CD4-positive, alpha-beta T cell treated with Interleukin-6 for 4 hours (primary cell): Measurements from ENCODE around the gene ADGRB3.

Experiments used
- DNase-seq: peaks from one replicate; pipeline ENCODE4 v3.0.0-alpha.2; 2020; ENCODE audit warnings: mixed read lengths

ADGRB3 gene

DNA sequence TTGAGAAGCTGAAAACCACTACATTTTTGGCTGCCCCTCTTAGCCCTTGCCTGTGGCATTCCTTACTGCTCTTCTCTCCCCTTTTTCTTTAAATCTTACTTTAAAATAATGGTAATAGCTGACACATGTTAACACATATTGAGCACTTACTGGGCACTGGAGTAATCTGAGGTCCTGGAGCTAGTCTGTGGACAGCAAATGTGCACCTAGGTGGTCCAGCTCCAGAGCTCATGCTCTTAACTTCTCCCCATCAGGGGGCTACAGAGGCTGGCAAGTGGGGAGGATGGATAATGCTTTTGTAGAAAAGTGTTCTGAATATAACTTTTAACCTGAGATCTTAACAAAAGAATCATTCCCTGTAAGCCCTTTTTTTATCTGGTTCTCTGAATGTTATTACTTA lies 74.8 kb downstream of the ADGRB3 start:
- DNase-seq: no peak

DNA sequence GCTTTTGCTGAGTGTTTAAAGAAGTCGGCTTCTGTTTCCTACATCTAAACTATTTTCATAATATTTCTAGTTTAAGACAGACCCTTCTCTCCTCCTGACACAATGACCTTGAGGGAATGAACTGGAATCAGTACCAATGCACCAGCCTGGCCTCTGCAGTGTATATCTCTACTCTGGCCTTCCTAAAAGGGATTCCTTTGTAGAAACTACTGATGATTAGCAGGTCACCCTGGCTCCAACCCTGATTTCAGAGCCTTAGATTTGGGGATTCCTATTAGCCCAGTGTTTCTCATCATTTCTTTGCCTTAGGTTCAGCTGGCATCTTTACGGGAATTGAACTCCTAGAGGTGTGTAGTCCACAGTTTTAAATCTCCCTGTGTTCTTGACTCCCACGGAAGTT lies 75.4 kb downstream of the ADGRB3 start:
- no peak for DNase-seq

DNA sequence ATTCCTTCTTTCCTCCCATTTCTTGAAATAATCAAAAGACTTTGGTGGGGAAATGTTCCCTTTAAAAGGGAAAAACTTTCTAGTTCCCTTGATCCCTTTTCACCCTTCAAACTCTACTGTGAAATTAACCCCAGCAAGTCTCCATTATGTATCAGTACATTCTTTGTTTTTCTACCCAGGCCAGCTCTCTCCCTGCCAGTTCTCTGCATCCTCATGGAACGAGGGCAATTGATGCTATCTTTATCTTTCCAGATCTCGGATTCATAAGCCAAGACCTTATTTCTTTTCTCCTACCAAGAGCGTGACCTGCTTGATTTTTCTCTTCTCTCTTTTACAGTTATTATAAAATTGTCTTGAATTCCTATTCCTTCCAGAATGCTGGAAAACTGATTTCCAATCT lies 75.8 kb downstream of the ADGRB3 start:
- no peak for DNase-seq

DNA sequence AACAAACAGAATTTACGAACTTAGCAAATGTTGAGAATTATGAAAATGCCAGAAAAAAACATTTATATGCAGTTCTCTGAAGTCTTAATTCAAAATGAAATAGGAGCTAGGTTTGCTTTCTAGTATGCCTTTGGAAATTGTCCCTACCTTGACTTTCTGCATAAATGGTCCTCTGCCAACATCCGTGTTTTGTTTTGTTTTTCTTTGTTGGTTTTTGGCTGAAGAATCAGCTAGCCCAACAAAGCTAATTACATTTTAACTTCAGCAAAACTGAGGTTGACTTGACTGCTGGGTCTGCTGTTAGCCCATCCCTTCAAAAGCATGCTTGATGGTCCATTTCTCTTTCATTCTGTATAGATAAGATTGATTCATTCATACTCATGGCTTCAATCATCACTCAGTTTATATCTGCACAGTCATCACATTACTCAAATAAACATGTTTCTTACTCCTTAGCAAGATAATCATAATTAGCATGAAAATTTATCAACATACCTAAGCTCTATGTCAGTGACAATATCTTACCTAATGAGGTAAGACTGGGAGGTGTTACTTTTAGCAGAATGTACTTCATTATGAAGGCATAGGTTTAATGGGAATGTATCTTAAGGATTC lies 76.4 kb downstream of the ADGRB3 start:
- no peak for DNase-seq

DNA sequence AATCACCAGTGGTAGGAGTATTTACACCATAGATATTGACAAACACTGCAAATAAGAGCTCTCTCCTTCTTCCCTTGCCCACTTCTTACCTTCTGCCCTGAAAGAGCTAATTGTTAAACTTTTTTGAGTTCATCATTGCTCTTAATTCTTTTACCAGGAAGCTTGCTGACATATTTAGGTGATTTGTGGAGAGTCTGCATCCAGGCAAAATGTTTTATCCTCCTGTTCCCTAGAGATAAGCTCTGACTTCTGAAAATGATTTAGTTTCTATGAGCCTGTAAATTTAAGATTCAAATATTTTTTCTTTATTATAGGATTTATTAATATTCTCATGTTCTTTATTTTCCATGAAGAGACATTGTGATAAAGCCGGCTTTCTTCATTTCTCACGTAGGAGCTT lies 81.5 kb downstream of the ADGRB3 start:
- no peak for DNase-seq

DNA sequence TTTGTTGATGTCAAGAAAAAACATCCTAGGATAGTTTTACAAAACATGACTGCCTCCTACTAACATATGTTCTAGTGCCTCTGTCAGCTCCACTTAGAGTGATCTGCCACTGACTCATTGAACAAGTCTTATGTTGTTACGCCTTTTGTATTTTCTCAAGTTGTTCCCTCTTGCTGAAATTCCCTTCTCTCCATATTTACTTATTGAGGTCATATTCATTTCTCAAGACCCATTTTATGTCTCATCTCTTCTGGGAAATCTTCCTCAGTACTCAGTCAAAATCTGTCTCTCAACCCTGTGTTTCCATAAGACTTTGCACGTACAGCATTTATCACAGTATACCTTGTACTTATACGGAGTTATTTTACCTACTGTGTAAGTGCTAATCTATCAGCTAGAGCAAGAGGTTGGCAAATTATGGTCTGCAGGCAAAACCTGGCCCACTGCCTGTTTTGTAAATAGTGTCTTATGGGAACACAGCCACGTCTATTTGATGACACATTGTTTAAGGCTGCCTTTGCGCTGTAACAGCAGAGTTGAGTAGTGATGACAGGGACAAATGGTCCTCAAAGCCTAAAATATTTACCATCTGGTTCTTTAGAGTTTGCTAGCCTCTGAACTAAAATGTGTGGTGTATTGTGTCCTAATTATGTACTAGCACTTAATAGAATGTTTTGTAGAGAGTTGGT lies 83.4 kb downstream of the ADGRB3 start:
- DNase-seq: no peak

DNA sequence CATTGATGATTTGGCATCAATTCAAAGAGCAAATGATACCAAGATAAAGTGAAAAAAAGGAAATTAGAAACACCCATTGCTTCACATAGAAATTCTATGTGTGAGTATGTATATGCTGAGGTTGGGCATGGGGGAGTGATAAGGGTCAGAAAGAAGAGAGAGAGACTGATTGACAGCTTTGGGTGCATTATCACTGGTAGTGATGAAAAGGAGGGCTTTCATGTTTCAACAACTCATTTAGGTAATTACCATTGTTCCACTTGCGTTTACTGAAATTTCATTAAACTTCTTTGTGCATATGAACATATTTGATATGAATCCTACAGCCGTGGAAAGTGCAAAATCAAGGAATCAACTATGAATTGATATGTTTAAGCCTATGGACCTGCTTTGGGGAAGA lies 84.7 kb downstream of the ADGRB3 start:
- no peak for DNase-seq

DNA sequence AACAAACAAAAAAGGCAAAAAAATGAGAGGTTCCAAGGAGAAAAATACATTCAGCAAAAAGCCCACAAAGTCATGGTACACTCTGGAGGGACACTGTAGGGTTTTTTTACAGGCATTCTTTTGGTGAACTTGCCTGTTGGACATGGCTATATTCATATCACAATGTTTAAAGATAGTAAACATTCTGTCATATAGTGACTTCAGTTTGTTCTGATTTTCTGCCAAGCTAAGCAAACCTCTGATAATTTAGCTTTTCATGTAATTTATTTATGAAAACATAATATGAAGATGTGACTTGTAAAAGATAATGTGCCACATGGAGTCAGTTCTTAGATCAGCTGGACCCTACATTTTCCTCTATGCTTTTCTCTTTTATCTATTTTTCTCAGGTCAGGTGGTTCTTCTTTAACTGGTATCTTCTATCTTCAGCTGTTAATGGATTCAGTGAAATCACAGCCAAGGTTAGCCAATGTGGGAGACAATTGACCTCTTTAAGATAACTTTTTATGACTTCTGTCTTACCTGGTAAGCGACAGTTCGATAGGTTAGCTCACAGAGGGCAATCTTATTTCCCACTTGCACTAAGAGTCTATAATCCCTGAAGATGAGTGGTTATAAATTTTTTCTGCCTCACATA lies 87.9 kb downstream of the ADGRB3 start:
- DNase-seq: no peak

DNA sequence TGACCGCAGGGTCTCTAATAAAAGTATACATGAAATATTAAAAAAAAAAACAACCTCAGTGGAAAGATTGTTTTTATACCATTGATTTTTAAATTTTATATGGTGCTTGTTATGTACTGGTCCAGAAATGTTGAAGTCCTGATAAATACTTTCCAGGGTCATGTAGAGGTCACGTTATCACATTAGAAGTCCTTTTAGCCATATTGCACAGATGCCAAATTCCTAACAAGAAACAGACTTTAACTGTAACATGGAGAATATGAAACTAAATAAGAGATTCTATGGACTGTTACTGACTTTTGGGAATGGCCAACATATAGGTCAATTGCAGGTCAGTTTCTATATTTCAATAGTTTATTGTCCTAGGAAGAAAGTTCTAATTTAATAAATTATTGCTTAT lies 89.0 kb downstream of the ADGRB3 start:
- no peak for DNase-seq

DNA sequence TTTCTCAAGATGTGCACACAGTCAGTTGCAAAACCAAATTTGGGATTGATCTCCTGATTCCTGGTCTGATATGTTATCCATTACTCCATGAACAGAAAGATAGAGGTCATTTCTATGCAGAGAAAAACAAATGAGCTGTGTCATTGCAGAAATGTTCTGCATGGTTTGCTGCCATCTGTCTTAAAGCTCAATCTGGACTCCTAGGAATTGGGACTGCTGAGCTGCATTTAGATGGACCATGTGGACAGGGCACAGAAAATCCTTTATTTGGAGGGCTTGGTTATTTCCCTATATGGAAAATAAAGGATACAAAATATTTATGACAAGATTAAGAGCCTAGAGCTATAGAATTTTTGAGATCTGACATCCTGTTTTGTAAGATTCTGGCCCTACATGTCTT lies 91.3 kb downstream of the ADGRB3 start:
- DNase-seq: no peak

DNA sequence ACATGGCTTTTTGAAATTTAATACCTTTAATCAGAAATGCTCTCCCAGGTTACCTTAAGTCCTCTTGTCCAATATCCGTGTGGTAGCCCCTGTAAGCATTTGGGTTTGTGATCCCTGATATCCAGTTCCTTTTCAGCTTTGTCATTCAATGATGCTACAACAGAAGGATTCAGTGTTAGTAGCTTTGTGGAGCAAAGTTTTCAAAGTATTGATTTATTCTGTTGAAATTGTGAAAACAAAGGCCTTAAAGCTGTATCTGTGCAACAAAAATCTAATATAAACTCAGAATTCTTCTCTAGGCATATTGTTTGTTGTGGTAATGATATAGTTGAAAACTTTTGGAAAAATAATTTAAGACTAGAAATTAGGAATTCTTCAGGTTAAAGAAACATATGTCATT lies 91.9 kb downstream of the ADGRB3 start:
- DNase-seq: no peak

DNA sequence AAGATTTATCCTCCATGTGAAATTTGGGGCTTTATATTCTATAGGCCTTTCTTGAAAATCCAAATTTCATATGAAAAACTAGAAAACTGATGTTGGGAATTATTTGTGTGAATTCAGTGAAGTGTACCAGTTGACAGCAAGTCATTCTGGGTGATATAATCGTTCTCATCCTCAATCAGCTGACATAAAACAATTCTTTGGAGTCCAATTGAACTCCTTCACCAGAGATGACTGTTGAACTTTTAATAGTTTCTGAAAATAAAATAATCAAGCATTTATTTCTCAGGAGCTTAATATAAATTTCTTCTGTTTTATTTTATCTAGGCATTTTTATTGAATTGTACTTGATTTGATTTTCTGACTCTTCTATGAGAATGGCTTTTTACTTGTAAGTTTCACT lies 92.6 kb downstream of the ADGRB3 start:
- no peak for DNase-seq

DNA sequence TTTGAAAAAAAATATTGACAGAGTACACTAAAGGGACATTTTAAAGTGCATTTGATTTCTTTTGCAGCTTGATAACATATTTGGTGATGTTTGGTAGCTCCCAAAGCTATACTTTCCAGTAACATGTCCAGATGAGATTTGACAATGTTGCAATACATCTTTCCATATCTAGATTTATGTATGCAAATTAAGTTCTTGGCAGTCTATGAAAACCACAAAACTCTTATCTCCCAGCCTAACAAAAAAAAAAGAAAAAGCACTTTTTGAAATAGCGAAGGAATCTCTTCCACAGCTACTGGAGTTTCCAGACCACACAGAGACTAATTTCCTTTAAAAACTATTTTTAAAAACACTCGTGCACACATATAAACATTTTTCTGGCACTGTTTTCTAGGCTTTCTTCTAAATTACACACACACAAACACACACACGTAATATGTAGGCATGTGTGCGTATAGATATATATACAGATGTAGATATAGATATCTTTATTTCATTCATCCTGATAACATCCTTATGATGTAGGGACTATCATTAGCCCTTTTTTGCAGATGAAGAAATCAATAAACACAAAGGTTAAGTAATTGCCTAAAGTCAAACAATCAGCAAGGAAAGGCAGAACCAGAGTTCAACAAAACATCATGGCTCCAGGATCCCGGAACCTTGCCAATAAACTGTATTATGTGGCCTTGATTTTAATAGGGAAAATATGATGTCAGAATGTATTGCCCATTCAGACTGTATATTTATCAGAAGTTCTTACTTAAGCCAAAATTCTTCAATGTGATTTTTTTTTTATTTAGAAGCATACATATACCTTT lies 93.3 kb downstream of the ADGRB3 start:
- DNase-seq: no peak

DNA sequence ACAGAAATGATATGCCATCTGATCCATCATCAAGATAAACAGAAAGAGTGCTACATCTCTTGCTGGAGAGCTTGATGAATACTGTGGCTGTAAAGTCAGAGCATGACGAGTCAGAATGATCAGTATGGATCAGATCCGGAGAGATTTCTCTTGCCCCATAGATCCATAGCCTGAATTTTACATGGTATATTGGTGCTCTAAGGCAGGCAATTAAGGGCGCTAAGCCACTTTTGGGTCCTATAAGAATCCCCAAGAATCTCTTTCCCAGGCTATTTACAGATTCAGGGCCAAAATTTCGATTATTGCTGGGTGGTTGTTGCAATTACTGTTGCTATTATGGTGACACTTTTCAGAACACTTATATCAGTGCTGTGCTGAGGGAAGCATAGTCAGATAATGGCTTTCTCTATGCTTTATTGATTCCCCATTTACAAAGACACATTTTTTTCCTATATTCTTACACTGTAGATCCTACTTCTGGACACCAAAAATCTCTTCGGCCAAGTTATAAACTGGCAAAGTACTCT lies 94.4 kb downstream of the ADGRB3 start:
- DNase-seq: no peak

DNA sequence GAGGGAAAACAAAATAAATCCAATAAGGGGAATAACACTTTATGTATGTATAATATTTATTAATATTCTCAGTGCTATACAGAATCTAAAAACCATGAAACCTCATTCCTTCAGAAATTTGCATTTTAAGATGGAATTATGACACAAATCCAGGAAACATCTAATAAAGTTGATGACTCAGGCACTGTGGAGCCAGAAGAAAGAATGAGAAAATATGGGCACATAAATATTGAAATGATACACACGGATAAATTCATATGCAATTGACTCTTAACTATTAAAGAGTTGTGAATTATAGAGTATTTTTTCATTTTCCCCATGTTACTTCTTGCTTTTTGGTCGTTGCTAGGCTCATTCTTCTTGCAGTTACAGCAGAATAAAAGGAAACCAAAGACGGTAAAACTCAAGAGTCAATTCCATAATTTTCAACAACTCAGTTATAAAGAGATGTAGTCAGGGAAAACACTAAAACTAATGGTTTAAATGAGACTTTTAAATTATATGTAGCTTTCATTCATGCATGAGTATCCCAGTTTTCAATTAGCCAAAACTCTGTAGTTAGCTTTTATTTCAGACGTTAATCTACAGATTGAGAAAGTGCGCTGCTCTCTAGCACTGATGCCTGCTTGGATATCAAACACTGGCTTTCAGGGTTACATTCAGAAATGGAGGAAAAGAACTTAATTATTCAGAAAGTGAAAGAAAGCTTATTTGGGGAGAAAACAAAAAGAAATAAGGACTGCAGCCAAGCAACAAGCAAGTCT lies 95.4 kb downstream of the ADGRB3 start:
- no peak for DNase-seq

DNA sequence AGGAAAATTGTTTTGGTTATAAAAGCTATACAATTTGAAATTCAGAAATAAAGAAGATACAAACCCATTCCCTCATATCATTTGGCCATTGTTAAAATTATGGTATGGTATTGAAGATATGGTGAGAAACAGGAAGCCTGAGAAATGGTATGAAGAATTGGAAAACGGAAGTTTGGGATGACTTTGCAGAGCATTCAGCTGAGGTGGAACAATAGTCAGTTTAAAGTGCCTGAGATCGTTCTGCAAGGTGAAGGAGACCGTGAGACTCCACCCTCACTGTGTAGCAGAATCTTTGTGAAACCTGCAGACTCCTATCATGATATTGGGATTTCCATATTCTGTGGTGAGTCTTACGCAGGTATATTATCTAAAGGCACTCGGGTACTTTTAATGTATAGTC lies 97.3 kb downstream of the ADGRB3 start:
- DNase-seq: no peak

DNA sequence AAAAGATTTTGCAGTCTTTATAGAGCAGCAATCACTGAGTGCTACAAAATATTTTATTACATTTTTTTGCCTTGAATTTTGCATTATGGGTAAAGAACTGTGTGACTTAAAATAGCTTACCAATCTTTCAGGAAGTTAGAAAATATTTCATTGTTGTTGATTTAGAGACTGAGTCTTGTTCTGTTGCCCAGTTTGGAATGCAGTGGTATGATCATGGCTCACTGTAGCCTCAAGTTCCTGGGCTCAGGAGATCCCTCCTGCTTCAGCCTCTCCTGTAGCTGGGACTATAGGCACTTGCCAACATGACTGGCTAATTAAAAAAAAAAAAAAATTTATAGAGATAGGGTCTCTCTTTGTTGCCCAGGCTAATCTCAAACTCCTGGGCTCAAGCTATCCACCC lies 100.8 kb downstream of the ADGRB3 start:
- no peak for DNase-seq

DNA sequence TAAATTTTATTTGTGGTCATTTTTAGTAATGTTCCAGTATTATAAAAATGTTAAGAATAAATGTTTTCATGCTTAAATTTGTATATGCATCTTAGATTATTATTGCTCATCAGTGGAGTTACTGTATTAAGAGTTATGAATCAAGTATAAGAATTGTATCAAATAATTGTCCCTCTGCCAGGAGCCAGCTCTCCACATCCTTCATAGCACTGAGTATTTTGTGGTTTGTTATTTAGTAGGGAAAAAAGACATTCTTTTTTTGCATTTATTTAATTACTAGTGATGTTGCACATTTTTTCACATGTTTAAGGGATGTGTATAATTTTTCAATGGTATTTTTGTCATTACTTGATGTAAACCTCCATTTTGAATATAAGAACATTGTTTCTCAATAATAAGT lies 102.0 kb downstream of the ADGRB3 start:
- DNase-seq: no peak

DNA sequence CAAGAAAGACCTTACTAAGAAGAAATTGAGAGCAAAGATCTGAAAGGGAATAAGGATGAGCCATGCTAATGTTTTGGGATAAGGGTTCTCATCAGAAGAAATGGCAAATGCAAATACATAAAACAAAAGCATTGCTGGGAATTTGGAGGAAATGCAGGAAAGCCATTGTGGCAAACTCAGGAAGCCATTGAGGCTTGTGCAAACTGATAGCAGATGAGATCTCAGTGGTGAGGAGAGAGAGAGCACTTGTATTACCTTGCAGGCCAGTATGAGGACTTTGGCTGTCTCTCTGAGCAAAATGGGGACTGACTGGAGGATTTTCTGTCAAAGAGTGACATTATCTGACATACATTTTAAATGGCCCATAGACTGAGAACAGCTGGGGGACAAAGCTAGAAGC lies 103.0 kb downstream of the ADGRB3 start:
- no peak for DNase-seq

DNA sequence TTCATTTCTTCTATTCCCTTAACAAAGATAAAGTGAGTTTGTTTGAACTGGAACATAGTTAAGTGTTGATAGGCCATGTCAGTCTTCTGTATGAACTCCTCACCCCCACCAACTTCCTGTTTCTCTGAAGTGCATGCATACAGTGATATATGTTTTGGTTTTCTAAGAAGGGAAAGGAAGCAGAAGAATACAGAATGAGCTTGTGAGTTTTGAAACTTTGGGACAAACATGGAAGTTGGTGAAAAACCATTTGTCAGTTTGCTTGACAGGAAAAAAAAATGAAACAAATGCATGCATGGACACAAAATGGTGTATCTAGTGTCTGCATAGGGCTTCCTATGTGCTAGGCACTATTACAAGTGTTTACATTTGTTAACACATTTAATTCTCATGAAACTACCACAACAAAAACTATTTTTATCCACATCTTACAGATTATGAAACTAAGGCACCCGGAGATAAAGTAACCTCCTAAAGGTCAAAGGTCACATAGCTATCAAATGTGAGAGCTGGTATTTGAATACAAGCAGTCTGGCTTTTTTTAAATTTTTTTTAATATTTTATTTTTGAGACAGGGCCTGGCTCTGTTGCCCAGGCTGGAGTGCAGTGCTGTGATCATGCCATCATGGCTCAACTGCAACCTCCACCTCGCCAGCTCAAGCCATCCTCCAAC lies 105.9 kb downstream of the ADGRB3 start:
- no peak for DNase-seq

DNA sequence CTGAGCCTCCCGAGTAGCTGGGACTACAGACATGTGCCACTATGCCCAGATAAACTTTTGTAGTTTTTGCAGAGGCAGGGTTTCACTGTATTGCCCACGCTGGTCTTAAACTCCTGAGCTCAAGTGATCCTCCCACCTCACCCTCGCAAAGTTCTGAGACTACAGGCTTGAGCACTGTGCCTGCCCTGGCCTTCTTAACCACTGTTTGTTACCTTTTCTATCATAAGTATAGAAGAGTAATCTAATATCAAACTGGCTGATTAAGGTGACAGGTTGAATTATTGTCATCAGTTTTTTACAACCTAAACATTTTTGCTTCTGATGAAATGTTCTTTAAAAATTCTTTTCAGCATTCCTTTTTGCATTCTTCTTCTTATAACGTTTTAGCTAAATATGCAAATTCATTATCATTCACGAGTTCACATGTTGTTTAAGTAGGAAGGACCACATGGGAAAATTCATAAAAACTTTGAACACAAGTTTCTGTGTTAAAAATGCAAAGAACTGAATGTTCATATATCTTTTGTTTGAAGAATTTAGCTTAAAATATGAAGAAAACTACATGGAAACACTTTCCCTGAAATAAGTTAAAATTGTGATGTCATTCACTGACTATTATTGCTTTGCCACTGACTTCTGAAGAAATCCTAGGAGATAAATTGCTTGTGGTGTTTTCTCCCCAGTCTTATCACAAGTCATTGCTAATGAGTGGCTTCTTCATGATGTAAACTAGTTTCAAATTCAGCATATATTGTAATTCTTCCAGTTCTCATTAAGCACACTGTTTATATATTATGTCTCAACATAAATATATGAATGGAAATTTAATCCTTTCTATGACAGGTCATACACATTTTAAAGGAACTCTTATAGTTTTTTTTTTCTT lies 106.7 kb downstream of the ADGRB3 start:
- no peak for DNase-seq
